Measurements from ENCODE around the gene RAB7B. TPM values are rescaled to one million over a fixed set of nuclear protein-coding genes. Genes with fewer than 3 reads are reported as not detected.

The RAB7B gene
- total RNA-seq, 4 donors from 2014 or later, result 4.8 to 12.6 (median 8.7) TPM

DNA sequence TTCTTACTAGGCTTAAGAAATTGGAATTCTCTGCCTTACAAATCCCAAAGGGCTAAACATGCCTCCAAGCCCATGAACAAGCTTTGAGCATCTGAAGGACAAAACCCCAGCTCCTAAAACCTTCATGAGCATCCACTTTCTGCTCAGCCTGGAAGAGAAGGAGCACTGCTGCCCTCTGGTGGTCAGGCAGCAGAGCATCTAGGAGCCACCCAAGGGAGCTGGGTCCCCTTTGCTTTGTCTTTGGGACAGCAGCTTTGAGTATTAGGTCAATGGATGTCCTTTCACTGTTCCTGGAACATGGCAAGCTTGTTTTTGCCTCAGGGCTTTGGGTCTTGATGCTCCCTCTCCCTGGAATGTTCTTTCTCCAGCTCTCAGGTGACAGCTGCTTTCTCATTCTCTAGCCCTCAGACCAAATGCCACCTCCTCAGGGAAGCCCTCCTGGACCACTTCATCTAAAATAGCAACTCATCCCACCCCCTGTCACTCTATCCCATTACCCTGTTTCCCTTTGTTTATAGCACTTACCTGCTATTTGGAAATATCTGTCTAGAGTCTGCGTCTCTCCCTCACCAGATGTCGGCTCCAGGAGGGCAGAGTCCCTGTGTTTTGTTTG lies 25.7 kb downstream of the RAB7B start:
- H3K27ac ChIP-seq, result peak overlapping the region in 1 of 3 donors; percentile 41
- 72 to 94% methylated on average over 2 of the region's 2 CpGs for WGBS, 2 donors
- TF ChIP-seq, protein P1, sequence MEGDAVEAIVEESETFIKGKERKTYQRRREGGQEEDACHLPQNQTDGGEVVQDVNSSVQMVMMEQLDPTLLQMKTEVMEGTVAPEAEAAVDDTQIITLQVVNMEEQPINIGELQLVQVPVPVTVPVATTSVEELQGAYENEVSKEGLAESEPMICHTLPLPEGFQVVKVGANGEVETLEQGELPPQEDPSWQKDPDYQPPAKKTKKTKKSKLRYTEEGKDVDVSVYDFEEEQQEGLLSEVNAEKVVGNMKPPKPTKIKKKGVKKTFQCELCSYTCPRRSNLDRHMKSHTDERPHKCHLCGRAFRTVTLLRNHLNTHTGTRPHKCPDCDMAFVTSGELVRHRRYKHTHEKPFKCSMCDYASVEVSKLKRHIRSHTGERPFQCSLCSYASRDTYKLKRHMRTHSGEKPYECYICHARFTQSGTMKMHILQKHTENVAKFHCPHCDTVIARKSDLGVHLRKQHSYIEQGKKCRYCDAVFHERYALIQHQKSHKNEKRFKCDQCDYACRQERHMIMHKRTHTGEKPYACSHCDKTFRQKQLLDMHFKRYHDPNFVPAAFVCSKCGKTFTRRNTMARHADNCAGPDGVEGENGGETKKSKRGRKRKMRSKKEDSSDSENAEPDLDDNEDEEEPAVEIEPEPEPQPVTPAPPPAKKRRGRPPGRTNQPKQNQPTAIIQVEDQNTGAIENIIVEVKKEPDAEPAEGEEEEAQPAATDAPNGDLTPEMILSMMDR (IDR thresholded peaks at IDR 0.05), result peak; percentile 71 to 99 (median 96)
- no peak for TF ChIP-seq POLR2A (IDR thresholded peaks at IDR 0.05)
- H3K4me1 ChIP-seq, result peaks cover 0 to 21% of the 10 kb centered on the region in 2 donors
- no peaks in the 10 kb centered on the region for H3K36me3 ChIP-seq
- H3K4me3 ChIP-seq (replicated peaks in 1 of 3), result no peak overlapping the region
- peak; percentile 62 to 80 for DNase-seq
- no peaks in the 10 kb centered on the region for H3K9me3 ChIP-seq
- H3K27me3 ChIP-seq, result no peaks in the 10 kb centered on the region
- intact Hi-C loops (cut with DNase I), result loop anchor here (2.0 to 5.0 kb wide), 3 partner anchors 59 to 320 kb away; no protein-coding TSS in a partner anchor

DNA sequence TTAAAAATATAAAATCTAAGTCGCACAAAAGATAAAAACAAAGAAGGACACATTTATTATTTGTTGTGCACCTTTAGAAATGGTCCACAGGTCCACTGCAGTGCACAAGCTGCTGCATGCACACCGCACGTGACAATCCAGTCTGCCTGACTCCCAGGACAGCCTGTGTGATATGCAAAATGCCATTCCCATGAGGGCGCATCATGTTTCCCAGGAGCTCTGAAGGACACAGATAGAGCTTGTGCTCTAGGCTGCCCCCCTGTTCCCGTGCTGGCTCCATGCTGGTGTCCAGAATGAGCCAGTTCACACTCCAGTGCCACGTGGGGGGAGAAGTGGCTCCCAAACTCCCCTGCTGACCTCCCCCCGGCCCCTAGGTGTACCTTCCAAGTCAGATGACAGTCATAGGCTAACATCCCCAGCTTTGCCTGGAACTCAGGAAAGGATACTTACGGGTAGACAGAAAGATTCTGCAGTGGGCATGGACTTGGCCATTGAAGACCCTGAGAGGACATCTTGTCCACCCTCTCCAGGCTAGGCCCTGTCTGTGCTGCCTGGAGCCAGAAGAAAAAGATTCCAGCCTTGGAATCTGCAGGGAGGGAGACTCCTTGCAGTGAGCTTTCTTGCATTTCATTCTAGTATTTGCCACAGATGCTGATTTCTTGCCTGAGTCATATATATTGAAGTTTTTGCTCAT lies 26.3 kb downstream of the RAB7B start:
- peak overlapping the region in 1 of 3 donors; percentile 41 for H3K27ac ChIP-seq
- H3K9me3 ChIP-seq, result no peaks in the 10 kb centered on the region
- 62 to 68% methylated on average over 8 of the region's 8 CpGs for WGBS, 2 donors
- intact Hi-C loops (cut with DNase I), result loop anchor here (2.0 to 5.0 kb wide), 3 partner anchors 58 to 320 kb away; no protein-coding TSS in a partner anchor
- H3K27me3 ChIP-seq, result no peaks in the 10 kb centered on the region
- H3K36me3 ChIP-seq, result no peaks in the 10 kb centered on the region
- peak; percentile 16 to 21 for DNase-seq
- TF ChIP-seq, protein P1 (IDR thresholded peaks at IDR 0.05), result no peak
- TF ChIP-seq POLR2A (IDR thresholded peaks at IDR 0.05), result no peak
- no peak overlapping the region for H3K4me3 ChIP-seq (replicated peaks in 1 of 3)
- H3K4me1 ChIP-seq, result peaks cover 0 to 21% of the 10 kb centered on the region in 2 donors

DNA sequence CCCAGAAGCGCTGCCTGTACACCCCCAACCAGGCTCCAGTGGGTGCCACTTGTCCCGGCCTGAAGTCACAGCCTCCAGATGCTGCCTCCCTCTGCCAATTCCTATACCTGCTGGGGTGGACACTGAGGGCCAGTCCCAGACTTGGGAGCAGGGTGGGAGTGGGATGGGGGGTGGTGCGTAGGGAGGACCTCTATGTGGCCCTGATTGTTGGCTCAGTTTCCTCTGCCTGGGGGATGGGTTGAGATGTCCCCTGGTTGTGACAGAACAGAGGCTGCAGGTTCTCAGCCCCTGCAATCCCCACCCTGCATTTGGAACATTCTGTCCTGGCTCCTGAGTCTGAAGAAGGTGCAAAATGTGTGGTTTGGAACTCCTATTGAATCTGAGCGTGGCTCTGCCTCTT lies 27.2 kb downstream of the RAB7B start:
- TF ChIP-seq, protein P1 (IDR thresholded peaks at IDR 0.05), result no peak
- no peak for TF ChIP-seq POLR2A (IDR thresholded peaks at IDR 0.05)
- Histone ChIP-seq H3K27me3 (no peaks in the 10 kb centered on the region), H3K27ac (peak overlapping the region in 1 of 3 donors; percentile 0), H3K4me1 (peaks cover 0 to 29% of the 10 kb centered on the region in 2 donors), H3K9me3 (no peaks in the 10 kb centered on the region), H3K4me3 (replicated peaks in 1 of 3) (no peak overlapping the region), H3K36me3 (no peaks in the 10 kb centered on the region)
- DNase-seq, result no peak
- WGBS, 2 donors, result 81 to 84% methylated on average over 2 to 4 of the region's 4 CpGs
- intact Hi-C loops (cut with DNase I), result loop anchor here (2.0 to 5.0 kb wide), 3 partner anchors 57 to 319 kb away; no protein-coding TSS in a partner anchor

DNA sequence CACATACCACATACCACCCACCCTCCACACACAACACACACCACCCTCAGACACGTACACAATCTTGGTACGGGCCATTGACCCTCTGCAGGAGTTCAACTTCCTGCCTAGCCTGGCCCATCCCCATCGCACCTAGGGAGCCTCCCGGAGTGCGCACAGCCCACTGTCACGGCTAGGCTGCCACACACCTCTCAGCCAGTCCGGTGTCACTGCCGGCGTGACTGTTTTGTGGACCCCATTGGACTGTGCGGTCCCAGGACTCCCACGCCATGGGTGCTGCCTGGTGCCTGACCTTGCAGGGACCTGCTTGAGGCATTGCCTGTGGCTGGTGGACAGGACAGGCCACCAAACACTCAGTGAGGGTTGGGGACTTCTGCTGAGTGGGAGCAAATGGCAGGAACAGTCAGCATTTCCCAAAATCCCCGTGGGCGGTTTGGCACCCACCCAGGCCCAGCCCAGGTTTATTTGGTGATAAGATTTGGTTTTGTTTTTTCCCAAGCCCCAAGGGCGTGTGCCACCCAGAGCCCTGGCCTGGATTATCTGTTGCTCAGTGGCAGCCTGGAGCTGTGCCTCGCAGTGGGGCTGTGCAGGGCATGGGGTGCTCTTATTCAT lies 27.7 kb downstream of the RAB7B start:
- H3K27me3 ChIP-seq, result no peaks in the 10 kb centered on the region
- peak in 1 of 2 donors; percentile 21 for DNase-seq
- peaks cover 0 to 34% of the 10 kb centered on the region in 2 donors for H3K4me1 ChIP-seq
- no peaks in the 10 kb centered on the region for H3K36me3 ChIP-seq
- H3K4me3 ChIP-seq (replicated peaks in 1 of 3), result no peak overlapping the region
- H3K9me3 ChIP-seq, result no peaks in the 10 kb centered on the region
- intact Hi-C loops (cut with DNase I), result loop anchor here (5.0 kb wide), 2 partner anchors 183 to 318 kb away; no protein-coding TSS in a partner anchor
- TF ChIP-seq, protein P1 (IDR thresholded peaks at IDR 0.05), result no peak
- TF ChIP-seq POLR2A (IDR thresholded peaks at IDR 0.05), result no peak
- 79 to 82% methylated on average over 11 to 14 of the region's 15 CpGs for WGBS, 2 donors
- H3K27ac ChIP-seq, result no peak overlapping the region
